GM13977 (cell line): ENCODE data around the gene MADD.
A peak's percentile ranks its signal among the peaks of the same experiment; 100 is the strongest.

ENCODE experiments used
- DNase-seq: peaks from one replicate; pipeline ENCODE4 v3.0.0; 2012; ENCODE audit warnings: low spot score
- in situ Hi-C: fragments of 300-500 bp; cut with MboI; formaldehyde crosslinking; loops from one replicate; pipeline ENCODE4 v1.12.0; 2022; ENCODE audit warnings: low sequenced_read_pairs, low pct_unique_long_range_greater_than_20kb, mixed read lengths, inconsistent platforms; ENCODE audit not compliant: unreplicated experiment
- TF ChIP-seq, protein P1 (sequence below): IDR thresholded peaks from 2 replicates; pipeline ENCODE4 v1.5.1; 2012; ENCODE audit warnings: mild to moderate bottlenecking, control low read depth; ENCODE audit not compliant: insufficient read depth; ENCODE audit errors: extremely low read depth, missing control alignments

The MADD gene

DNA sequence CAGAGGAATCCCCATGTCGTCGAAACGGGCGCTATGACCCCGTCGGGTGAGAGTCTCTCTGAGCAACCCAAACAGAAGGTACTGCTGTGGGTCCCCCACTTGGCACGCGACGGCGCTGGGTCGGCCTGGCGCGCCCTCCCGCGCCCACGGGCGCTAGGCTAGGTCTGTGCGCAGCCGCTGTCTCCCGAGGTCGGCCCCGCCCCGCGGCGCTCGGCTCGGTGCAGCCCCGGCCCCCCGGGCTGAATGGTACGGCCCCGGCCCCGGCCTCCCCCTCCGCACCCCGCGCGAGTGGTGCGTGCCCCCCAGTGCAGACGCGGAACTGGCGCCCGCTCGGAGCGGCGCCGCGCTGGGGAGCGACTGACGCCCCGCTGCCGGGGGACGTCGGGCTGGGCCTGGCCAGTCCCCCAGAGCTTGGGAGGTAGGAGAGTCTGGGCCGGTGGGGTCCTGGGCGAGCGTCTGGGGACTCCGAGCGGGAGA, at the start of gene MADD:
MADD (plus strand) TSS at position 305 of the 477 bp plus-strand sequence.
- in situ Hi-C loops, result no loop called here
- TF ChIP-seq, protein P1, sequence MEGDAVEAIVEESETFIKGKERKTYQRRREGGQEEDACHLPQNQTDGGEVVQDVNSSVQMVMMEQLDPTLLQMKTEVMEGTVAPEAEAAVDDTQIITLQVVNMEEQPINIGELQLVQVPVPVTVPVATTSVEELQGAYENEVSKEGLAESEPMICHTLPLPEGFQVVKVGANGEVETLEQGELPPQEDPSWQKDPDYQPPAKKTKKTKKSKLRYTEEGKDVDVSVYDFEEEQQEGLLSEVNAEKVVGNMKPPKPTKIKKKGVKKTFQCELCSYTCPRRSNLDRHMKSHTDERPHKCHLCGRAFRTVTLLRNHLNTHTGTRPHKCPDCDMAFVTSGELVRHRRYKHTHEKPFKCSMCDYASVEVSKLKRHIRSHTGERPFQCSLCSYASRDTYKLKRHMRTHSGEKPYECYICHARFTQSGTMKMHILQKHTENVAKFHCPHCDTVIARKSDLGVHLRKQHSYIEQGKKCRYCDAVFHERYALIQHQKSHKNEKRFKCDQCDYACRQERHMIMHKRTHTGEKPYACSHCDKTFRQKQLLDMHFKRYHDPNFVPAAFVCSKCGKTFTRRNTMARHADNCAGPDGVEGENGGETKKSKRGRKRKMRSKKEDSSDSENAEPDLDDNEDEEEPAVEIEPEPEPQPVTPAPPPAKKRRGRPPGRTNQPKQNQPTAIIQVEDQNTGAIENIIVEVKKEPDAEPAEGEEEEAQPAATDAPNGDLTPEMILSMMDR, result peak; percentile 20
- DNase-seq, result peak; percentile 98

DNA sequence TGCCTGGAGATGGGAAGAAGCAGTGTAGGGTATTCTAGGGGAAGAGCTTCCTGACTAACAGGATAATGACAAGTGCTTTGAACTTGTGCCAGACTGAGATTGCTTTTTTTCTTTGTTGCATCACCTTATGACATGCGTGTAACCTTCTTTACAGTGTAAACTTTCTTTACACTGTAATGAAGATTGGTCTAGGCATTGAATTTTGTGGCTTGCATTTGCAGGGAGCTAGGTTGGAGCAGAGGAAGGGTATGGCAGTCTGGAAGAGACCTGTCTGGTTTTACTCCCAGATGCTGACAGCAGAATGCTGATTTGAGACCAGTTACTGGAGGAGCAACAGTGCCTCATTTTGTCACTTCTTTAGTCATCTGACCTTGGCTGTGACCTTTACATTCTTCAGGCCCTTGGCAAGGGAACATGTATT, 49.5 kb upstream of the MADD start:
- DNase-seq, result no peak
- in situ Hi-C loops, result no loop called here
- TF ChIP-seq, protein P1, result no peak

DNA sequence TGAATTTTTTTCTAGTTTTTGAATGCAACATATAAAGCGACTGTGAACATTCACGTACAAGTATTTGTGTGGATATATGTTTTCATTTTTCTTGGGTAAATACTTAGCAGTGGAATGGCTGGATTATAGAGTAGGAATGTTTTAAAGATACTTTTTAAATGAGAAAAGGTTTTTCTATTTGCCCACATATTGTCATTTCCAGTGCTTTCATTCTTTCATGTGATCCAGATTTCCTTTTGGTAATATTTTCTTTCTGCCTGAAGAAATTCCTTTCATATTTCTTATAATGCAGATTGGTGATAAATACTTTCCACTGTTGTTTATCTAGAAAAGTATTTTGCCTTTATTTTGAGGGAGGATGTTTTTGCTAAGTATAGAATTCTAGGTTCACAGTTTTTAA, 47.2 kb upstream of the MADD start:
- TF ChIP-seq, protein P1, result no peak
- no peak for DNase-seq
- in situ Hi-C loops, result no loop called here

DNA sequence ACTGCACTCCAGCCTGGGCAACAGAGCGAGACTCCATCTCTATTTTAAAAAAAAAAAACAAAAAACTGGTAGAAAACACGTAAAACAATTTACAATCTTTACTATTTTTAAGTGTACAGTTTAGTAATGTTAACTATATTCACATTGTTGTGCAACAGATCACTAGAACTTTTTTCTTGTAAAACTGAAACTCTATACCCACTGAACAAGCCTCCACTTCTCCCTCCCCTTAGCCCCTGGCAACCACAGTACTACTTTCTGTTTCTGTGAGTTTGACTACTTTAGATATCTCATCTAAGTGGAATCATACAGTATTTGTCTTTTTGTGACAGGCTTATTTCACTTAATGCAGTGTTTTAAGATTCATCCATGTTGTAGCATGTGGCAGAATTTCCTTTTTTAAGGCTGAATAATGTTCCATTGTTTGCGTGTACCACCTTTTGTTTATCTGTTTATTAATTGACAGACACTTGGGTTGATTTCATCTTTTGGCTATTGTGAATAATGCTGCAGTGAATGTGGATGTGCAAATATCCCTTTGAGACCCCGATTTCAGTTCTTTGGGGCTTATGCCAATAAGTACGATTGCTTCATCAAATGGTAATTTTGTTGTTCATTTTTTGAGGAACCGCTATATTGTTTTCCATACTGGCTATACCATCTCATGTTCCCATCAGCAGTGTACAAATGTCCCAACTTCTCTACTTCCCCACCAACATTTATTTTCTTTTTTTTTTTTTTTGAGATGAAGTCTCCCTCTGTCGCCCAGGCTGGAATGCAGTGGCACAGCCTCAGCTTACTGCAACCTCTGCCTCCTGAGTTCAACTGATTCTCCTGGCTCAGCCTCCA, 44.2 kb upstream of the MADD start:
- TF ChIP-seq, protein P1, result no peak
- DNase-seq, result no peak
- in situ Hi-C loops, result no loop called here

DNA sequence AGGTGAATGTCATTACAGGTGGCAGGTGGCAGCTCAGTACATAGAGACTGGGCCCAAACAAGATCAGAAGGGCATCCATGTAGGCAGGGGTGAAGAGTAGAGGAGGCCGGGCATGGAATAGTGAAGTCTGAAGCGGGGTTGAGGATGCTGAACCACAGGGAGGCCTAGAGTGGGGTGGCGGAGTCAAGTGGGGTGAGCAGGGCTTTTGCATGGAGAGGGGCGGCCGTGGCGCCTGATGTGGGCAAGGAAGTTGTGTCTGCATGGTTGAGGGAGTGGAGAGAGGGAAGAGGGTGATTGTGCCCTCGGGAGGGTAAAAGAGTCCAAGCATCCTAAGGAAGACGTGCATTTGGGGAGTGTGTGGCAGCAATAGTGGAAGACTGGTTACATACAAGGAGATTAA, 40.8 kb upstream of the MADD start:
- DNase-seq, result no peak
- in situ Hi-C loops, result no loop called here
- TF ChIP-seq, protein P1, result no peak

DNA sequence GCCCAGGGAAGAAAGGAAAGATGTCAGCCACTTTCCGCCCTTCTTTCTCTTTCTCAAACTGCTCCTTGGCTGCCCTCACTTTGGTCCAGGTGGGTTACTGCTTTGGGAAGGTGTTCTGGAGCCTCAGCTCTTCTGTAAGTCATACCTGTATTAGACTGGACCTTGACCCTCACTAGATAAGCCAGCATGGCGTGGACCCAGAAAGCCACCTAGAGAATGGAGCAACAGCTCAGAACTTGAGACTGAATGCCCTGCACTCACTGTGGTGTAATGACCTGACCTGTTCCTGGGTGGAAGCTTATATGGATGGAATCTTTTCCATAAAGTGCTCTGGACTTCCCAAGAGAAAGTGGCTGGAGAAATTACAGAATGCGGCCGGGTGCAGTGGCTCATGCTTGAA, 36.9 kb upstream of the MADD start:
- in situ Hi-C loops, result no loop called here
- DNase-seq, result no peak
- TF ChIP-seq, protein P1, result no peak
